ENCODE results near the gene CTNNA3.

The CTNNA3 gene

GRCh38 chr10:65943451-65943850 is 1752.5 kb downstream of the CTNNA3 start:
- DNase-seq (ENCODE audit: low read depth in 2 of 2): no peak

GRCh38 chr10:65940816-65941662 is 1755.0 kb downstream of the CTNNA3 start:
- DNase-seq (ENCODE audit: low read depth in 2 of 2): no peak

GRCh38 chr10:65940105-65940504 is 1755.9 kb downstream of the CTNNA3 start:
- no peak for DNase-seq (ENCODE audit: low read depth in 2 of 2)

GRCh38 chr10:65931291-65932070 is 1764.5 kb downstream of the CTNNA3 start:
- no peak for DNase-seq (ENCODE audit: low read depth in 2 of 2)

- no peak for DNase-seq (ENCODE audit: low read depth in 2 of 2)
Measured at GRCh38 chr10:65911151-65911835, 1784.7 kb downstream of the CTNNA3 start.

GRCh38 chr10:65910209-65910608 is 1785.8 kb downstream of the CTNNA3 start:
- DNase-seq (ENCODE audit: low read depth in 2 of 2): no peak

- no peak for DNase-seq (ENCODE audit: low read depth in 2 of 2)
Measured at GRCh38 chr10:65907199-65907712, 1788.7 kb downstream of the CTNNA3 start.

GRCh38 chr10:65903620-65904019 is 1792.4 kb downstream of the CTNNA3 start:
- no peak for DNase-seq (ENCODE audit: low read depth in 2 of 2)

GRCh38 chr10:65900271-65900670 is 1795.7 kb downstream of the CTNNA3 start:
- no peak for DNase-seq (ENCODE audit: low read depth in 2 of 2)

GRCh38 chr10:65898055-65898454 is 1797.9 kb downstream of the CTNNA3 start:
- DNase-seq (ENCODE audit: low read depth in 2 of 2): no peak

GRCh38 chr10:65894961-65895360 is 1801.0 kb downstream of the CTNNA3 start:
- DNase-seq (ENCODE audit: low read depth in 2 of 2): no peak

- no peak for DNase-seq (ENCODE audit: low read depth in 2 of 2)
Measured at GRCh38 chr10:65894379-65894778, 1801.6 kb downstream of the CTNNA3 start.

GRCh38 chr10:65893676-65894075 is 1802.3 kb downstream of the CTNNA3 start:
- no peak for DNase-seq (ENCODE audit: low read depth in 2 of 2)

GRCh38 chr10:65892284-65892683 is 1803.7 kb downstream of the CTNNA3 start:
- no peak for DNase-seq (ENCODE audit: low read depth in 2 of 2)

GRCh38 chr10:65891073-65891981 is 1804.7 kb downstream of the CTNNA3 start:
- DNase-seq (ENCODE audit: low read depth in 2 of 2): peak in 1 of 2 experiments; percentile 0

GRCh38 chr10:65864529-65864928 is 1831.5 kb downstream of the CTNNA3 start:
- DNase-seq (ENCODE audit: low read depth in 2 of 2): no peak

- no peak for DNase-seq (ENCODE audit: low read depth in 2 of 2)
Measured at GRCh38 chr10:65864036-65864435, 1832.0 kb downstream of the CTNNA3 start.

Data from fibroblast of skin of left quadriceps (primary cell).